Hematopoietic multipotent progenitor cell treated with erythropoietin and hydrocortisone succinate and interleukin-3 and kit ligand, for 6 days (in vitro differentiated cells): Measurements from ENCODE around the gene TPCN1.

Experiments used
- DNase-seq: peaks from one replicate; pipeline ENCODE4 v3.0.0-alpha.2; 2015

The TPCN1 gene

GRCh38 chr12:113289361-113289760, 68.1 kb downstream of the TPCN1 start:
- DNase-seq: no peak

GRCh38 chr12:113290506-113290905, 69.2 kb downstream of the TPCN1 start:
- DNase-seq: peak; percentile 79

GRCh38 chr12:113291586-113291985, 70.3 kb downstream of the TPCN1 start:
- no peak for DNase-seq

- no peak for DNase-seq
Measured at GRCh38 chr12:113292091-113292490, 70.8 kb downstream of the TPCN1 start.

GRCh38 chr12:113292547-113292946, 71.3 kb downstream of the TPCN1 start:
- DNase-seq: no peak

GRCh38 chr12:113293100-113293499, 71.8 kb downstream of the TPCN1 start:
- DNase-seq: no peak

- no peak for DNase-seq
Measured at GRCh38 chr12:113295886-113296556, 74.8 kb downstream of the TPCN1 start.

GRCh38 chr12:113296557-113297213, 75.4 kb downstream of the TPCN1 start:
- no peak for DNase-seq

- no peak for DNase-seq
Measured at GRCh38 chr12:113297214-113297587, 75.9 kb downstream of the TPCN1 start.

- no peak for DNase-seq
Measured at GRCh38 chr12:113297621-113298471, 76.6 kb downstream of the TPCN1 start.

- DNase-seq: no peak
Measured at GRCh38 chr12:113298472-113298817, 77.2 kb downstream of the TPCN1 start.

- peak; percentile 53 for DNase-seq
Measured at GRCh38 chr12:113298861-113299545, 77.7 kb downstream of the TPCN1 start.

- peak; percentile 36 for DNase-seq
Measured at GRCh38 chr12:113299619-113300237, 78.5 kb downstream of the TPCN1 start.

GRCh38 chr12:113301811-113302210, 80.5 kb downstream of the TPCN1 start:
- DNase-seq: no peak

- no peak for DNase-seq
Measured at GRCh38 chr12:113302466-113302865, 81.2 kb downstream of the TPCN1 start.

- peak; percentile 64 for DNase-seq
Measured at GRCh38 chr12:113302886-113303640, 81.8 kb downstream of the TPCN1 start.

GRCh38 chr12:113305281-113305856, 84.1 kb downstream of the TPCN1 start:
- no peak for DNase-seq

GRCh38 chr12:113306382-113306781, 85.1 kb downstream of the TPCN1 start:
- no peak for DNase-seq

GRCh38 chr12:113310489-113310888, 89.2 kb downstream of the TPCN1 start:
- peak; percentile 64 for DNase-seq

GRCh38 chr12:113314121-113314529, 92.9 kb downstream of the TPCN1 start:
- DNase-seq: no peak

- DNase-seq: no peak
Measured at GRCh38 chr12:113315358-113315757, 94.1 kb downstream of the TPCN1 start.

GRCh38 chr12:113316155-113316554, 94.9 kb downstream of the TPCN1 start:
- no peak for DNase-seq
